MM.1S (cell line): ENCODE data around the gene SLC25A22.

Experiments used
- DNase-seq: peaks from one replicate; pipeline ENCODE4 v3.0.0-alpha.2; 2015
- H2AFZ ChIP-seq: fragments of 300-600 bp; sonication (generic); 2 replicates; pipeline ENCODE4 v1.6.0; 2016; ENCODE audit warnings: antibody characterized with exemption, low read length
- H3F3A ChIP-seq: fragments of 300-600 bp; sonication (generic); 2 replicates; pipeline ENCODE4 v1.6.1; 2016; ENCODE audit warnings: mild to moderate bottlenecking, antibody characterized with exemption, low read length, moderate library complexity, mixed read lengths; ENCODE audit not compliant: insufficient read depth
- H3K27ac ChIP-seq: fragments of 300-600 bp; sonication (generic); 2 replicates; pipeline ENCODE4 v1.5.1; 2016; ENCODE audit warnings: mild to moderate bottlenecking, low read length
- H3K27me3 ChIP-seq: fragments of 300-600 bp; sonication (generic); replicated peaks from 2 replicates; pipeline ENCODE4 v1.6.0; 2016; ENCODE audit warnings: low read length; ENCODE audit not compliant: insufficient read depth
- H3K36me3 ChIP-seq: fragments of 300-600 bp; sonication (generic); replicated peaks from 2 replicates; pipeline ENCODE4 v1.6.1; 2016; ENCODE audit warnings: mild to moderate bottlenecking, low read length, mixed read lengths; ENCODE audit not compliant: insufficient read depth
- H3K4me1 ChIP-seq: fragments of 300-600 bp; sonication (generic); 2 replicates; pipeline ENCODE4 v1.6.1; 2016; ENCODE audit warnings: low read length, mixed read lengths
- H3K4me2 ChIP-seq: fragments of 300-600 bp; sonication (generic); 2 replicates; pipeline ENCODE4 v1.6.0; 2016; ENCODE audit warnings: low read depth, low read length
- H3K4me3 ChIP-seq: fragments of 300-600 bp; sonication (generic); 2 replicates; pipeline ENCODE4 v1.5.1; 2016; ENCODE audit warnings: low read length, mixed read lengths
- H3K79me2 ChIP-seq: fragments of 300-600 bp; sonication (generic); 2 replicates; pipeline ENCODE4 v1.6.1; 2016; ENCODE audit warnings: mixed run types, low read length, mixed read lengths
- H3K9ac ChIP-seq: fragments of 300-600 bp; sonication (generic); 2 replicates; pipeline ENCODE4 v1.6.1; 2016; ENCODE audit warnings: low read length, mixed read lengths
- H3K9me2 ChIP-seq: fragments of 300-600 bp; sonication (generic); replicated peaks from 2 replicates; pipeline ENCODE4 v1.6.1; 2016; ENCODE audit warnings: mild to moderate bottlenecking, low read length, mixed read lengths; ENCODE audit not compliant: insufficient read depth
- H3K9me3 ChIP-seq: fragments of 300-600 bp; sonication (generic); replicated peaks from 2 replicates; pipeline ENCODE4 v1.6.1; 2016; ENCODE audit warnings: mild to moderate bottlenecking, low read length, mixed read lengths; ENCODE audit not compliant: insufficient read depth
- H4K20me1 ChIP-seq: fragments of 300-600 bp; sonication (generic); 2 replicates; pipeline ENCODE4 v1.6.1; 2016; ENCODE audit warnings: mild to moderate bottlenecking, low read length, moderate library complexity, mixed read lengths; ENCODE audit not compliant: insufficient read depth
- EZH2 ChIP-seq: fragments of 300-600 bp; sonication (generic); optimal IDR thresholded peaks from 2 replicates; pipeline ENCODE3; 2017; ENCODE audit warnings: low read depth, mild to moderate bottlenecking, antibody characterized with exemption, low read length, mixed read lengths
- EZH2phosphoT487 ChIP-seq: fragments of 300-600 bp; sonication (generic); IDR thresholded peaks from 2 replicates; pipeline ENCODE4 v1.6.1; 2018; ENCODE audit warnings: antibody characterized with exemption, low read length
- TF ChIP-seq, protein P1 (sequence below): fragments of 300-600 bp; sonication (generic); IDR thresholded peaks from 2 replicates; pipeline ENCODE4 v1.5.1; 2016; ENCODE audit warnings: antibody characterized with exemption, low read length, mixed read lengths

Gene SLC25A22

DNA sequence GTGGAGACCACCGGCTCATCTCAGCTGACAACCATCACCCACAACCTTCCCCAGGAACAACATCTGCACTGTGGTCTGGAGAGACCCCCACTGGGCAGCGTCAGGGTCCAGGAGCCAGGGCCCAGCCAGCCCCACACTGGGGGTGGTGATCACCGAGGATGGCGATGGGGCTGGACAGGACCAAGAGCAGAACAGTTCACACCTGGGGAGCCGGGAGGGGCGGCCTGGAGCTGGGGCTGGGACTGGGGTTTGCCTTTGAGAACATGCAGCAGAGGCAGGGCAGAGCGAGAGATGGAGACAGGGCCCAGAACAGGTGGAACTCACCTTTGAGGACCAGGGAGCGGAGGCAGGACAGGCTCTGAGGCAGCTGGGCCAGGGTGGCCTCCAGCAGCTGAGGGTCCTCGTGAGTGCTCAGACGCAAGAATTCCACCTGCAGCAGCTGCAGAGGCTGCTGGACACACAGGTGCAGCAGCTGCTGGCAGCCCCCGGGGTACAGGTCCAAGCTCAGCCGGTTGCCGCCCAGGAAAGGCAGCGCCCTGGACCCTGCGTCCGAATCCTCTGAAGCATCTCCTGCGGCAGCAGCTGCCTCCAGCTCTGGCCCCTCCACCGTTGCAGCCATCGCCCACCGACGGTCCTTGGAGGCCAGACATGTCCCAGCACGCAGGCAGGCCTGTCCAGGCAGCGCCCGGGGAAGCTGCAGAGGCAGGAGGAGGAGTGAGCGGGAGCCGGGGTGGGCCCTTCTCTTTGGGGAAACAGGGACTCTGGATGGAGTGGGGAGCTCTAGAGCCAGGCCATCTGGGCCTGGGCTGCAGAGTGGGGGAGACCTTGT is 5.9 kb upstream of the SLC25A22 start:
- peaks cover 13% of the 10 kb centered on the region for H3F3A ChIP-seq
- H4K20me1 ChIP-seq, result no peaks in the 10 kb centered on the region
- no peaks in the 10 kb centered on the region for H3K36me3 ChIP-seq
- TF ChIP-seq EZH2 (no peak), EZH2phosphoT487 (no peak)
- TF ChIP-seq, protein P1, sequence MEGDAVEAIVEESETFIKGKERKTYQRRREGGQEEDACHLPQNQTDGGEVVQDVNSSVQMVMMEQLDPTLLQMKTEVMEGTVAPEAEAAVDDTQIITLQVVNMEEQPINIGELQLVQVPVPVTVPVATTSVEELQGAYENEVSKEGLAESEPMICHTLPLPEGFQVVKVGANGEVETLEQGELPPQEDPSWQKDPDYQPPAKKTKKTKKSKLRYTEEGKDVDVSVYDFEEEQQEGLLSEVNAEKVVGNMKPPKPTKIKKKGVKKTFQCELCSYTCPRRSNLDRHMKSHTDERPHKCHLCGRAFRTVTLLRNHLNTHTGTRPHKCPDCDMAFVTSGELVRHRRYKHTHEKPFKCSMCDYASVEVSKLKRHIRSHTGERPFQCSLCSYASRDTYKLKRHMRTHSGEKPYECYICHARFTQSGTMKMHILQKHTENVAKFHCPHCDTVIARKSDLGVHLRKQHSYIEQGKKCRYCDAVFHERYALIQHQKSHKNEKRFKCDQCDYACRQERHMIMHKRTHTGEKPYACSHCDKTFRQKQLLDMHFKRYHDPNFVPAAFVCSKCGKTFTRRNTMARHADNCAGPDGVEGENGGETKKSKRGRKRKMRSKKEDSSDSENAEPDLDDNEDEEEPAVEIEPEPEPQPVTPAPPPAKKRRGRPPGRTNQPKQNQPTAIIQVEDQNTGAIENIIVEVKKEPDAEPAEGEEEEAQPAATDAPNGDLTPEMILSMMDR, result no peak
- H3K79me2 ChIP-seq, result peaks cover 42% of the 10 kb centered on the region
- H3K4me2 ChIP-seq, result peak overlapping the region; percentile 98
- peak overlapping the region; percentile 95 for H3K4me3 ChIP-seq
- no peaks in the 10 kb centered on the region for H3K9me2 ChIP-seq
- no peaks in the 10 kb centered on the region for H3K27me3 ChIP-seq
- H3K27ac ChIP-seq, result no peak overlapping the region; the same call in 1 of the 2 replicates
- H3K9me3 ChIP-seq, result no peaks in the 10 kb centered on the region
- H2AFZ ChIP-seq, result peak overlapping the region; percentile 74
- H3K4me1 ChIP-seq, result peaks cover 8% of the 10 kb centered on the region; the same call in 1 of the 2 replicates
- no peak for DNase-seq
- H3K9ac ChIP-seq, result peak overlapping the region; percentile 85

DNA sequence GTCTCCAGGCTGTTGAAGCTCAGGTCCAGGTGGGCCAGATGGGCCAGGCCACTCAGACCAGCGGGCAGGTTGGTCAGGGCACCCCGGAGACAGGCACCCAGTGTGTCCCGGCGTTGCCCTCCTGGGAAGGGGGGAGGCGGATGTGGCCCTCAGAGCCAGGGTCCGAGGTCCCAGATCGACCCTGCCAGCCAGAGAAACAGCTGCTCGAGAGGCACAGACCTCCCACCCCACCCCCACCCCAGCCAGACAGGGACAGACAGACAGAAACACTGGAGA is 5.3 kb upstream of the SLC25A22 start:
- Histone ChIP-seq H3K4me3 (peak overlapping the region; percentile 95; the same call in 1 of the 2 replicates), H4K20me1 (no peaks in the 10 kb centered on the region), H3K9me3 (no peaks in the 10 kb centered on the region), H3K9me2 (no peaks in the 10 kb centered on the region), H3F3A (peaks cover 13% of the 10 kb centered on the region), H3K4me2 (peak overlapping the region; percentile 98; the same call in 1 of the 2 replicates), H3K27me3 (no peaks in the 10 kb centered on the region), H3K36me3 (no peaks in the 10 kb centered on the region), H3K4me1 (peaks cover 6% of the 10 kb centered on the region; the same call in 1 of the 2 replicates), H2AFZ (no peak overlapping the region), H3K9ac (no peak overlapping the region), H3K79me2 (peaks cover 36% of the 10 kb centered on the region), H3K27ac (no peak overlapping the region)
- no peak for DNase-seq
- TF ChIP-seq EZH2 (no peak), EZH2phosphoT487 (no peak)
- TF ChIP-seq, protein P1, result no peak

DNA sequence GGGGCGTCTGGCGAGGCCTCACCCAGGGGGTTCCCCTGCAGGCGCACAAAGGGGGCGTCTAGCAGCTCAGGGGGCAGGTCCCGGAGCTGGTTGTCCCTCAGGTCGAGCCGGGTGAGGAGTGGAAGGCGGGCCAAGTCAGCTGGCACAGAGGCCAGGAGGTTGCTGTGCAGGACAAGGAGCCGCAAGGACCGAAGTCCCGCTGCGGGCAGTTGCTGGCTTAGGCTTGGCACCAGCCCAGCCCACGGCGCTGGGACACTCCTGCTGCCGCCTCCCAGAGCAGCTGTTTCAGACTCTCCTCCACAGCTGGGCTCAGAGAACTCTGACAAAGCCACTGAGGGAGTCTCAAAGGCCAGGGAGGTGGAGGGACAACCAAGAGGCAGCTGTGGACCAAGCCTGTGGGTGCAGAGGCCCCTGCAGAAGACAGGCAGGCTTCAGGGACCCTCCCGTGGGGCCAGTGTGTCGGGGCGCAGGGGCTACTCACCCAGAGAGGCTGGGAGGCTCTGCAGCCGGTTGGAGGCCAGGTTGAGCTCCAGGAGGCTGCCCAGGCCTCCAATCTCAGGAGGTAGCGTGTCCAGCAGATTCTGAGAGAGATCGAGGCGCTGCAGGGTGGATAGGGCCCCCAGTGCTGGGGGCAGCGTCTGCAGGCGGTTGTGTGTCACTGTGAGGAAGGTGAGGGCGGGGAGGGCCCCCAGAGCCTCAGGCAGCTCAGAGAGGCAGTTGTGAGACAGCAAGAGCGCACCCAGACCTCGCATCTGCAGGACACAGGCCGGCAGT is 4.8 kb upstream of the SLC25A22 start:
- TF ChIP-seq EZH2phosphoT487 (no peak), EZH2 (no peak)
- TF ChIP-seq, protein P1, result no peak
- peak overlapping the region; percentile 2; the same call in 1 of the 2 replicates for H3K4me2 ChIP-seq
- no peaks in the 10 kb centered on the region for H3K9me3 ChIP-seq
- no peak overlapping the region for H3K27ac ChIP-seq
- H3K4me3 ChIP-seq, result no peak overlapping the region
- no peak overlapping the region for H2AFZ ChIP-seq
- DNase-seq, result no peak
- no peak overlapping the region for H3K9ac ChIP-seq
- H3K36me3 ChIP-seq, result no peaks in the 10 kb centered on the region
- H3K79me2 ChIP-seq, result peaks cover 33% of the 10 kb centered on the region
- H3K27me3 ChIP-seq, result no peaks in the 10 kb centered on the region
- 0 out of 2 replicates have a peak, but pooled peaks cover 5% of the 10 kb centered on the region for H3K4me1 ChIP-seq
- H3F3A ChIP-seq, result peaks cover 14% of the 10 kb centered on the region
- no peaks in the 10 kb centered on the region for H3K9me2 ChIP-seq
- H4K20me1 ChIP-seq, result no peaks in the 10 kb centered on the region
